HT1080 (cell line): ENCODE measurements around the gene MYOCD. TPM values are rescaled to one million over a fixed set of nuclear protein-coding genes. Genes with fewer than 3 reads are reported as not detected.

ENCODE experiments used
- DNase-seq: peaks from one replicate; pipeline ENCODE4 v3.0.0-alpha.2; 2015; ENCODE audit warnings: low read depth
- total RNA-seq: library from RNA; depleted of rRNA; stranded (reverse); fragments of >200 nt; shearing (Covaris generic); gene quantifications from 2 replicates; pipeline ENCODE4 v1.2.3, GENCODE V29; 2014

MYOCD gene
- total RNA-seq, 1 experiment from 2014 or later, result not detected

- no peak for DNase-seq
Measured at GRCh38 chr17:12744786-12745185, 79.1 kb downstream of the MYOCD start.

- DNase-seq, result no peak
Measured at GRCh38 chr17:12745486-12745885, 79.8 kb downstream of the MYOCD start.

DNA sequence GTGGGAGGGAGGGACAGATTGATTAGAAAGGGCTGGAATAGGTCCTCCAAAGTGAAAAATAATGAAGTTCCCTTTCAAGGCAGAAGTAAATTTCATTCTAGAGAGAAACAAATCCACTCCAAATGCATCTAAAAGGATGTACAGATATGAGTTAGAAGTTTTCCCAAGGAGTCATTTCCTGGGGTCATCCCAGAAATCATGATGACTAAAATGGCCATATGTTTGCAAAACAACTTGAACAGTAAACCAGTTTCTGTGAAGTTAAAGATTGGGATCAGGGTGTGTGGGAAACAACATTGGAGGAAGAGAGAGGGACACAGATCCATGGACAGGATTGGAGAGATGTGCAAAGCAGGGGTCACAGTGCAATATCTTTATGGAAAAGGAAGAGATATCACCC, 91.1 kb downstream of the MYOCD start:
- DNase-seq, result no peak

DNA sequence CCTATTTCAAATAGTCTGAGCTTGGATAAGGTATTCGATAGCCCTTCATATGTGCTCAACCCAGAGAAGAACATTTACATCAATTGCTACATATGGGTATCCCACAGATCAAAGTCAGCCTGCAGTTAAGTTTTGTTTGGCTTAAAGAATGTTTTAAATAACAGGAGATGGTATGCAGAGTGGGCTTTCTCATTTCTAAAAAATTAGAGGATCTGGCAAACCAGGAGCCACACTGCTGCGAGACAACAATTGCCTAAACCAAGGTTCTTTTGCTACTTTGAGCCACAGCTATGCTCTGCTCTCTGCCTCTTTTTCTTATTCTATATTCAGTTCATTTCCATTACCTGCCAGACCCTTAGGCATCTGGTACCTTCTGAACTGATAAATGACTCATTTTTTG, 93.4 kb downstream of the MYOCD start:
- no peak for DNase-seq

DNA sequence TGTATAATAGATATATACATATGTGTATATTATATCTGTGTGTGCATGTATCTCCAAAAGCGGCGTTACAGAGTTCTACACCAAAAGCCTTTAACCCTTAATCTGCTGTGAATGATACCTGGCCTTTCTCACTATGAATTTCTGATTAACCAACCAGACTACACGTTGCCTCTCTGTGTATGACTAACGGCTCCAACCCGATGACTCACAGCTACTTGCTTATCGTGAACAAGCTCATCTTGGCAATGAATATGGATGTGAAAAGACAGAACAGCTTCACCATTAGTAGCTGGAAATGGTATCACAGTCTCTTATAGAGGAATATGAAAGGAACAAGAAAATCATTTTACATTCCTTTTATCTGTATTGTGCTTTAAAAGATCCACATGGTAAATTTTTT, 99.9 kb downstream of the MYOCD start:
- peak; percentile 39 for DNase-seq

- DNase-seq, result no peak
Measured at GRCh38 chr17:12768255-12768654, 102.6 kb downstream of the MYOCD start.

DNA sequence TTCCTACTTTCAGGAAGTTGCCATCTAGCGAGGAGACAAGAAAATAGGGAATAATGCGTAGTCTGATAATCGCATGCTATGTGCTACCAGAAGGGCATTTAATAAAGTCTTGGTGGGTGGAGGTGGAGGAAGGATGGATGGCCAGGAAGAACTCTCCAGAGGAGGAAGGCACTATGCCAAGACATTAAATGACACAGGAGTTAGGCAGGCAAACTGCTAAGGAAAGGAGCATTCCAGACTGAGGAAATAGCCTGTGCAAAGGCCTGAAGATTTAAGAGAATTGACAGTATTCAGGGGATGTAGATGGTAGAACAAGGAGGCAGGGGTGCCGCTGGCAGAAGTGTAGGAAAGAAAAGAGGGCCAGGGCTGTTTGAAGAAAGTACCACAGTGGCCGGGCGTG, 104.3 kb downstream of the MYOCD start:
- DNase-seq, result no peak

DNA sequence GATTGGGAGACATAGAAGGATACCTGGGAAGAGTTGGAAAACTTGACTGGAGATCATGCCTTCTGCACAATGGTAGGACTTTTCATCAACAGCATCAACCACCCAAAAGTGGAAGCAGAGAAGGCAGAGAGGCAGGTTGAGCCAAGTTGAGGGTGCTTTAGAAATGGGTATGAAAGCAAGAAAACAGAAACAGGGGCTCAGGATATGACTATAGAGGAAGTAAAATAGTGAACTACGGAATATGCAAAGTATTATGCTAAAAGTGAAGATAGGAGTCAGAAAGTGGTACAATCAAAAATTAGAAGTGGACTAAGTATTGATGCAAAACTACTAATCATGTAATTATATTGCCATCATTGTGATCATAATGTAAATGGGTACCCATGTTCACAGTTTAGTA, 107.5 kb downstream of the MYOCD start:
- no peak for DNase-seq

DNA sequence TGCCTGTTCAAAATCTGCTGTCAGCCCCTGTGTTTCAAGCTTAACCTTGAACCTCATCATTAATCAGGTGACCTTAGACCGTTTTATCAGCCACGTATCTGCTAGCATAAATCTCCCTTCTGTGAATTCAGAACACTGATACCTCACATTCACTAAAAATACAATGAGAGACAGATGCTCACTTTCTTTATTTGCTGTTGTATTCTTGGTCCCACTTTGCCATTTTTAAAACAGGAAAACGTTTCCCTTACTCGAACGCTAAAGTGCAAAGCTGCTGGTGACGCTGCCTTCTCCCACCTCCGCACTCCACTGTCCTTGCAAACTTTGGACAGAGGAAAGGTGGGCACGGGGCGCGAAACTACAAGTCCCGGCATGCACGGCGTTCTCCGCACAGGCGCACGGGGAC, 123.4 kb downstream of the MYOCD start:
- DNase-seq, result peak; percentile 23

- no peak for DNase-seq
Measured at GRCh38 chr17:12789481-12790248, 124.0 kb downstream of the MYOCD start, which contains the start of gene ARHGAP44. Gene ARHGAP44, plus strand, starts transcription at chr17:12789498. Its CDS starts 341 bp downstream, at chr17:12789839.

DNA sequence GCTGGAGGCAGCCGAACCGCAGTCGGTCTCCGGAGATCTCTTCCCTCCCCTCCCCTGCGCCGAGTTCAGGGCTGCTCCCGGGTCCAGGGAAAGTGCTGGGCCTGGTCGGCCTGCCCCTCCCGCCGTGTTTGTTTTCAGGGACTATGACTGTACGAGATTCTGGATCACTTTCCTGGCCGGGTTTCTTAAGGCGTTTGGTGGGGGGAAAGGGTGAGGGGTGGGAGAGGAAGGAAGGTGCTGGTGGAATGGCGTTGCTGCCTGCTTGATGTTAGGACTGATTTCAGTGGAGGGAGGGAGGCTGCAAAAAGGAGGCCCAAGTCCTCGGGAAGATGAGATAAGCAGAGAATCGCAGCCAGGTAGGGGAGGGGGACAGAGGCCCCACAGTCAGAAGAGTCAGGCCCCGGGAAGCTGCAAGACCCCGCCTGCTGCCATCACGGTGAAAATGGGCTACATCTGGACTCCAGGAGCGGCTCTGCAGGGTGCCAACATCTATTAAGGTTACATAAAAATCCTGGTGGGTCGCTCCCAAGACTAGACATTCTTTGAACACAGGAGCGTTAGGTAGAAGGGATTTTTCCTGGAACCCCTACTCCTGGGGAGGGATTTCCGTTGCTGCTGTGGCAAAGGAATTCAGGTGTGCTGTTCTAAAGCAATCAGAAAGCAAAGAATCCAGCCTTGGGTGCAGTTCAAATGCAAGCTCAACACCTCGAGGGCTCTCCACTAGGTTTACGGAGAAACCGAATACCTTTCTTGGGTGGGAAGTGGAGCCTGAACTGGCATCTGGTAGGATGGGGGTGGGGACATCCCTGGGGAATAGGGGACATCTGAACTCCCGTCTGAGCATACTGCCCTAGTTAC, 124.8 kb downstream of the MYOCD start:
- no peak for DNase-seq

DNA sequence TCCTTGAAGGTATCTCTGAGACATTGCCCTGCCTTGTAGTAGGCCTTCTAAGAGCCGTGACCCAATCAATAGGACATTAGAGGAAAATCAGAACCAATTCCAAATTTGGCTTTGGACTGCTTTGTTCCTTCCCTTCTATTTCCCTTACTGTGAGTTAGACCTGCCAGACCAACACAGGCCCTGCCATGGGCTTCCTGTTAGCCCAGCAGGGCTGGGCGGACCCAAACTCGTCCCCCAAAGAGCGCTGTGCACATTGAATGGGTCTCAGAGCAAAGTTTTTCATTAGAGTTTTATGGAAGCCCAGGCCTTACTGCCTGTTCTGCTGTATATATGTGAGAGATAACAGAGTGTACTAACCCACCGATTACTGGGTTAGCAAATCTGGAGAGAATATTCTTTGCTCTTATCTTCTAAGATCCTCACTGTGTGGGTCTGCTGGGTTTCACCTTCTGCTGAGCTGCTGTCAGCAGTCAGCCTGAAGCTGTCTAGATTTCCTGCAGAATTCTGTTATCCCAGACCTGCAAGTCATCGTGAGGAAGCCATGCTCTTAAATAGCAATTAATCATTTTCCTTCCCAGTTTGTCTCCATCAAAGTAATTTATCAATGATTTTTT, 129.3 kb downstream of the MYOCD start:
- no peak for DNase-seq

GRCh38 chr17:12800855-12801365, 135.2 kb downstream of the MYOCD start:
- no peak for DNase-seq

GRCh38 chr17:12806630-12807029, 140.9 kb downstream of the MYOCD start:
- DNase-seq, result no peak

DNA sequence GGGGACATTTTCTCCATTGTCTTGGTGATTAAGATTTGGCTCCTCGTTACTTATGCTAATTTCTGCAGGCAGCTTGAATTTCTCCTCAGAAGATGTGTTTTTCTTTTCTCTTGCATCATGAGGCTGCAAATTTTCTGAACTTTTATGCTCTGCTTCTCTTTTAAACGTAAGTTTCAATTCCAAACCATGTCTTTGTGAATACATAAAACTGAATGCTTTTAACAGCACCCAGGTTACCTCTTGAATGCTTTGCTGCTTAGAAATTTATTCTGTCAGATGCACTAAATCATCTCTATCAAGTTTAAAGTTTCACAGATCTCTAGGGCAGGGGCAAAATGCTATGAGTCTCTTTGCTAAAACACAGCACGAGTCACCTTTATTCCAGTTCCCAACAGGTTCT, 143.0 kb downstream of the MYOCD start:
- DNase-seq, result no peak

- no peak for DNase-seq
Measured at GRCh38 chr17:12812877-12813276, 147.2 kb downstream of the MYOCD start.

DNA sequence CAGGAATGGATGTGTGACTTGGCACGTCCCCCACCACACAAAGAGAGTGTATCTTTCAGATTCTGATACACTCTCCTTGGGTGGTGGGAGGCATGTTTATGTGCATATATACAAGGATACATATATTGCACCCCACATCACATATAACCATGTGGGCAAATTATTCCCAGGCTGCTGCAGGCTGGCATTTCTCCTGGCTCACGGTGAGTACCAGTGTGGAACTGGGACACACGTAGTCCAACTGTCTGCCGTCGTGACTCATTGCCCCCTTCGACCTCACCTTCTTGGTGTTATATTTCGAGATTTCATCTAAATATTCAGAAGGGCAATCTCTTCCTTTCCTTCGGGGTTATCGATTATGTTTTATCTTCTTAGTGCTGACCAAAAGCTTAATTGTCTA, 148.0 kb downstream of the MYOCD start:
- no peak for DNase-seq

GRCh38 chr17:12814718-12815117, 149.0 kb downstream of the MYOCD start:
- no peak for DNase-seq

DNA sequence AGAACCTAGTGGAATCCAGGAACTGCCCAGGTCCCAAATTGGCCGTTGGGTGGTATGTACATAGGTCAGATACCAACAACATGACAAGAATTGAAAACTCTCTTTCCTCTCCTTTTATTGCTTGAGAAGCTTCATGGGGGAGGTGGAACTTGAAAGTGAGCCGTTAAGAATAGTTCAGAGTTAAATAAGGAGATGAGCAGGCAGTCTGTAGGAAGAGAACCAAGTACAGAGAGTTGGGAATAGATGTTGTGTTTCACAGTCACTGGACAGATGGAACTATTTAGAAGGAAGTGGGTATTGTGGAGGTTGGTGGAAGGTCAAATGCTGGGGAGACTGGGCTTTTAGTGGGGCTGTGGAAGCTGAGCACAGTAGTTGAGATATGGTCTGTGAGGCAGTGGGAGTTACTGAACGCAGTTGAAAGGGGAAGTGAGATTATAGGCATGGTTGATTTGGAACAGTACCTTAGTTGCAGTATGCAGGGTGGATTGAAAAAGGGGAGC, 150.0 kb downstream of the MYOCD start:
- no peak for DNase-seq
